IPS-11a (cell line): Measurements from ENCODE around the gene ACVR2B.

Source experiments
- H3K4me3 ChIP-seq: one replicate; pipeline ENCODE4 v1.5.1; 2013; ENCODE audit warnings: low read depth, low read length, control low read depth

The ACVR2B gene

DNA sequence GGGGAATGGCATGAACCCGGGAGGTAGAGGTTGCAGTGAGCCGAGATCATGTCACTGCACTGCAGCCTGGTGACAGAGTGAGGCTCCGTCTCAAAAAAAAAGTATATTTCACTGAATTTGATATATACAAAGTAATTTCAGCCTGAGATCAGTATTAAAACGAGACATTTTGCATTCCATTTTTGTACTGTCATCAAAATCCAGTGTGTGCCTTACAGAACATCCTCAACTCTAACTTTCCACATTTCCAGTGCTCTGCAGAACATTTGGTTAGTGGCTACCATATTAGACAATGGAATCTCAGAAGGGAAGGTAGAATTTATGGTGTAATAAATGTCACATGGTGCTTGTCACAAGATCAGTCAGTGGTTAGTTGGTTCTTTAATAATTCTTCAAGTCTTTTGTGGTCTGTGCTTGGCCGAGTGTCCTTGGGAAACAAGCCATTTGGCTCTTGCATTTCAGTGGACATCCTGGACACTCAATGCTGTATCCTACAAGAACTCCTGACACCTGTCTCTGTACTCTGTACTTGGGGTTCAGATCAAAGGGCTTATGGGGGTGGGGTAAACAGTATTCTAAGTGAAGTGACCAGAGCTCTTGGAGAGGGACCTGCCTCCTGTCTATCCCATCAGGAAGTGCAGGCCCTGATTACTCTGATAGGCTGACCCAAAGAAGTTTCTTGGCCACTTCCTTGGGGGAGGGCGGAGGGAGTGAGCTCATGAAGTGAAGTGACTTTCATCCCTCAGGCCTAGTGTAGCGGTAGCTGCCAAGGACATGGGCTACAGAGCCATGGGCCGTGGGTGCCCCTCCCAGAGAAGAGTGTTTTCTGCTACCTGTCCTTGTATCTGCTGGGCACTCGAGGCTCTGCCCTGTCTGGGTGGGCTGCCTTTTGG lies 3.7 kb downstream of the ACVR2B start:
- H3K4me3 ChIP-seq = no peak overlapping the region

- H3K4me3 ChIP-seq = no peak overlapping the region
Measured at GRCh38 chr3:38458796-38459498, 5.3 kb downstream of the ACVR2B start.

- no peak overlapping the region for H3K4me3 ChIP-seq
Measured at GRCh38 chr3:38459499-38460048, 5.9 kb downstream of the ACVR2B start.

- no peak overlapping the region for H3K4me3 ChIP-seq
Measured at GRCh38 chr3:38460377-38461270, 6.9 kb downstream of the ACVR2B start.

GRCh38 chr3:38465588-38466154 lies 12.0 kb downstream of the ACVR2B start:
- no peak overlapping the region for H3K4me3 ChIP-seq

GRCh38 chr3:38468765-38469164 lies 15.1 kb downstream of the ACVR2B start:
- no peak overlapping the region for H3K4me3 ChIP-seq

DNA sequence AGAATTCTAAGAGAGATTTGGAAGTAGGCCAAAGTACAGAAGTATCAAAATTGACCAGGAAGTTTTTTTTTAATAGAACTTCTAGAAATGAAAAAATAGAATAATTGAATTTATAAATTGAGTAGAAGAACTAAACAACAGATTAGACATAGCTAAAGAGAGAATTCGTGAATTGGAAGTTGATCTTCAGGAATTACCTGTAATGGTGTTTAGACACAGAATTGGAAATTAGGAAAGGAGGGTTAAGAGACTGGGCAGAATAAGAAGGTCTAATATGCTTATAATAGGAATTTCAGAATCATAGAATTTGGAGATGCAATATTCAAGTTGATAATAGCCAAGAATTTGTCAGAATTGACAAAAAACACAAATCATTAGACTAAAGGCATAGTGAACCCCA lies 16.2 kb downstream of the ACVR2B start:
- no peak overlapping the region for H3K4me3 ChIP-seq

DNA sequence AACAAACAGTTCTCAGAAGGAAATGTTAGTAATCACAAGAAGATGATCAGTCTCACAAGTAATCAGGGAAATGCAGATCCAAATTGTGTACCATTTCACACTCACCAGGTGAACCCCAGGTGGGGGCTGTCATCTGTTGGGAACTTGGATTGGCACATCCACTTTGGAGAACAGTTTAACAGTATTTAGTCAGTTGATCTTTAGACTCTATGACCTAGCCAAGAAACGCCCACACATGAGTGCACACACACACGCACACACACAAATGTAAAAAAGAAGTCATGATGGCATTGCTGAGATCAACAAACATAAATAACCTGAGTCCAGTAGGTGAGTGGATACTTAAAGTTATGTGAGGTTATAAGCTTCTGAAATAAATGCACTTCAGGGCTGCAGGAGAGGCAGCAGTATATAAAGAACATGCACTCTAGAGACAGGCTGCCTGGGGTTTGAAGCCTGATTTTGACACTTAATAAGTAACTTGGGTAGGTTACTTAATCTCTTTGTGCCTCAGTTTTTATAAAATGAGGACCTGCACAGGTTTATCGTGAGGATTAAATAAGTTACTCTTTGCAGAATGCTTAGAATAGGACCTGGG lies 17.7 kb downstream of the ACVR2B start:
- H3K4me3 ChIP-seq = no peak overlapping the region

DNA sequence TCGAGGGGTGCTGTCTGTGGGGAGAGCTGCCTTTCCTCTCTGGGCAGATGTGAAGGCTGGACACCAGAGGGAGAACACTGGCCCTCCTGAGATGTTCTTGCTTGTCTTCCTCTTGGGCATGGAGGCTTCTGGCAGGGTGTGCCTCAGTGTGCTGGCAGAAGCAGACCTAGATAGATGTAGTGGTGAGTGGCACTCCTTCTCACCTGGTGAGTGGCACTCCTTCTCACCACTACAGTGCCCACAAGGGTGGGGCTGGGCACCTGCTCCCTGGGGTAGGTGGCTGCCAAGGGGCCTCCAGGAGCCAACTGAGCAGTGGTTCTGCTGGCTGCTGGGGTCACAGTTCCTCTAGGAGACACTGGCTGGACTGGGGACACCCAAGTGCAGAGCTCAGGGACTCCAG lies 18.7 kb downstream of the ACVR2B start:
- H3K4me3 ChIP-seq = no peak overlapping the region

DNA sequence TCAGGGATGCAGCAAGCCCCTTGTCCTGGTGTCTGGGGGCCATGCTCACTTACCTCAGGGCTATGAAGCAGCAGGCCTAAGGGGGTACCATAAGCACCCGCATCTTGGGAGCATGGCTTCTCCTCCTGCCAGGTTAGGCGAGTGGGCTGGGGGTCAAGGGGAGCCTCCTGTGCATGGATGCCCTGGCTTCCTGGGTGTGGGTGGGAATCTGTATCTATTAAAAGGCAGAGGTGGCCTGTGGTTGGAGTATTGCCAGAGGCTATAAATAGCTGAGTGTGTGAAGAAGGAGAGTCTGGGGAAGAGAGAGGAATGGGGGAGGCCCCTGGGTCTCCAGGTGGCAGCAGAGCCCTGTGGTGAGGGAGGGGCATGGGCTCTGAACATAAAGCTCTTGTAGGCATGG lies 19.5 kb downstream of the ACVR2B start:
- H3K4me3 ChIP-seq = no peak overlapping the region

DNA sequence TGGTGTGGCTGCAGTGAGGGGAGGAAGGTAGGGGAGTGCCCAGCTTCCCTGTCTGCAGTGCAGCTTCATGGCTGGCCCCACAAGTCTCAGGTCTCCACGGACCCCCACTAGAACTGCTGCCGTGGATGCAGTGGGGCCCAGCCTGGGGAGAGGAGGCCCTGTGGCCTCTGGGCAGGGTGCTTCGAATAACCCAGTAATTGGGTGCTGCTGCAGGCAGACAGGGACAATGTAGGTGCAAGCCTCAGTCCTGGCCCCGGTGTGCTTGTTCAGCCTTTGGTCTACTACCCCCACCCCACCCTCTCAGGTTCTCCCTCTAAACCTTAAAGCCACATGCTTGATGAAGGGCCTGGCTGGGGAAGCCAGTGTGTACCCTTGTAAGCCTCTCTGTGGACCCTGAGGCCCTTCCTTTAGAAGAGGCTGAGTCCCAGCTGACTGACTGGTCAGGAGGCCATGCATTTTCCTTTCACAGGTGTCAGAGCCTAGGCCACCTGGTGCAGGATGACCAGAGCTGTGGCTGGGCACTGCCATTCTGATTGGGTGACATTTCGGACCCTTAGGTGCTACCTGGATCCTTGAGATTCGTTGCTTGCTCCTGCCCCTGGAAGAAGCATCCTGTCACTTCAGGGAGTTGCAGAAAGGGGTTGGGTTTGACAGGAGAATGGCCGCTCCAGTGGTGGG lies 21.4 kb downstream of the ACVR2B start:
- H3K4me3 ChIP-seq = no peak overlapping the region

GRCh38 chr3:38475716-38476115 lies 22.0 kb downstream of the ACVR2B start:
- no peak overlapping the region for H3K4me3 ChIP-seq

- H3K4me3 ChIP-seq = no peak overlapping the region
Measured at GRCh38 chr3:38476157-38476756, 22.6 kb downstream of the ACVR2B start.

GRCh38 chr3:38477057-38477820 lies 23.5 kb downstream of the ACVR2B start:
- H3K4me3 ChIP-seq = no peak overlapping the region

GRCh38 chr3:38477839-38478450 lies 24.3 kb downstream of the ACVR2B start:
- no peak overlapping the region for H3K4me3 ChIP-seq

DNA sequence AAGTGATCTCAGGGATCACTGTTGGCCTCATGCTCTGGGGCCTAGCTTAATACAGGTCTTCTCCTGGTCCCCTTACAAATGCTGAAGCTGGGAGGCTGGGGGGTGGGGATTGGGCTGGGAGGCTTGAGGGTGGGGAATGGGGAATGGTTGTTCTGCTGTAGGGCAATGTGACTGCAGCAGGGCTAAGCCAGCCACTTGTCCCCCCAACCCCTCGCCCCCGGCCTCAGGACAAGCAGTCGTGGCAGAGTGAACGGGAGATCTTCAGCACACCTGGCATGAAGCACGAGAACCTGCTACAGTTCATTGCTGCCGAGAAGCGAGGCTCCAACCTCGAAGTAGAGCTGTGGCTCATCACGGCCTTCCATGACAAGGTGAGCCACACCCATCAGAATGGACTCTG lies 25.2 kb downstream of the ACVR2B start:
- H3K4me3 ChIP-seq = no peak overlapping the region

DNA sequence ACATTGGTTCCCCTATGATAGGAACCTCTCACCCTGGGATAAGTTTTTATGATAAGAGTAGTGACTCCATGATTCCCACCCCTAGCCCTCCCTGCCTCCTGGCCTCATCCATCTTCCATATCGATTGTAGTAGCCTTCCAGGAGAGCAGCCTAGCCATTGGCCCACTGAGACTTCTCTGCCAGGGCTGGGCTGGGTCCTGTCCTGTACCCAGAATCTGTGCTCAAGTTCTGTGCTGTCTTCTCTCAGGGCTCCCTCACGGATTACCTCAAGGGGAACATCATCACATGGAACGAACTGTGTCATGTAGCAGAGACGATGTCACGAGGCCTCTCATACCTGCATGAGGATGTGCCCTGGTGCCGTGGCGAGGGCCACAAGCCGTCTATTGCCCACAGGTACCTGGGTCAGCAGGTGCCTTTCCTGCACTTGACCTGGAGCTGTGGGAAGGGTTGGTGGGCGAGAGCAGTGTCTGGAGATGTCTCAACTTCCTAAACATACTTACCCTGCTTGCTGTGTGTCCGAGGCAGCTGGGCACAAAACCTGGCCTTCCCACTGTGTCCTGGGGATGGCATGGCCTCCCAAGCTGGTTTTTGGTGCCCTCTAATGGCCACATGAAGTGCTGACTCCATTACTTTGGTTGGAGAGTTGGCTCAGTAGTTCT lies 25.9 kb downstream of the ACVR2B start:
- no peak overlapping the region for H3K4me3 ChIP-seq

- no peak overlapping the region for H3K4me3 ChIP-seq
Measured at GRCh38 chr3:38480093-38480445, 26.4 kb downstream of the ACVR2B start.
